GM18870 (cell line): ENCODE data around the gene MANF.
"Not testable (repeated sequence)": the region's sequence is repeated elsewhere in the genome, so short reads cannot be mapped to it uniquely, and the experiment has no call there.

ENCODE experiments used
- ATAC-seq: cut with Tn5 transposase; IDR thresholded peaks from one replicate; pipeline ENCODE4 v1.9.1; 2021; ENCODE audit warnings: moderate library complexity; ENCODE audit not compliant: unreplicated experiment

MANF gene

GRCh38 chr3:51371943-51372557 is 13.0 kb upstream of the MANF start:
- ATAC-seq: no peak

GRCh38 chr3:51373658-51374421 is 11.3 kb upstream of the MANF start:
- ATAC-seq: no peak

GRCh38 chr3:51374456-51374855 is 10.6 kb upstream of the MANF start:
- ATAC-seq: no peak

- no peak for ATAC-seq
Measured at GRCh38 chr3:51375136-51375535, 10.0 kb upstream of the MANF start.

GRCh38 chr3:51375571-51375970 is 9.5 kb upstream of the MANF start:
- ATAC-seq: no peak

GRCh38 chr3:51378065-51378464 is 7.0 kb upstream of the MANF start:
- no peak for ATAC-seq

GRCh38 chr3:51378726-51379125 is 6.4 kb upstream of the MANF start:
- ATAC-seq: no peak

GRCh38 chr3:51379301-51379700 is 5.8 kb upstream of the MANF start:
- no peak for ATAC-seq

GRCh38 chr3:51379746-51380455 is 5.2 kb upstream of the MANF start:
- no peak for ATAC-seq

- no peak for ATAC-seq
Measured at GRCh38 chr3:51380601-51381332, 4.3 kb upstream of the MANF start.

GRCh38 chr3:51381333-51381705 is 3.8 kb upstream of the MANF start:
- no peak for ATAC-seq

- no peak for ATAC-seq
Measured at GRCh38 chr3:51382076-51382745, 2.9 kb upstream of the MANF start.

- no peak for ATAC-seq
Measured at GRCh38 chr3:51382947-51383578, 2.0 kb upstream of the MANF start.

- ATAC-seq: peak; percentile 12
Measured at GRCh38 chr3:51384055-51384725, 901 bp upstream of the MANF start.

GRCh38 chr3:51385621-51386091 is 565 bp downstream of the MANF start:
- no peak for ATAC-seq

GRCh38 chr3:51386159-51386851 is 1.2 kb downstream of the MANF start:
- ATAC-seq: no peak

- no peak for ATAC-seq
Measured at GRCh38 chr3:51386852-51387229, 1.8 kb downstream of the MANF start.

GRCh38 chr3:51387281-51387680 is 2.2 kb downstream of the MANF start:
- not testable (repeated sequence) for ATAC-seq
